Stimulated activated CD4-positive, alpha-beta T cell treated with anti-CD3 and anti-CD28 coated beads, Interleukin-12 subunit alpha, Interleukin-12 subunit beta, amount 100 ng/mL, for 48 hours (primary cell): ENCODE measurements around the gene PTPRB.

Experiments
- DNase-seq, 3 donors: peaks; one replicate each; pipeline ENCODE4 v3.0.0-alpha.2; 2020; ENCODE audit warnings: low read depth in 2 of 3, low spot score in 1 of 3

The PTPRB gene

DNA sequence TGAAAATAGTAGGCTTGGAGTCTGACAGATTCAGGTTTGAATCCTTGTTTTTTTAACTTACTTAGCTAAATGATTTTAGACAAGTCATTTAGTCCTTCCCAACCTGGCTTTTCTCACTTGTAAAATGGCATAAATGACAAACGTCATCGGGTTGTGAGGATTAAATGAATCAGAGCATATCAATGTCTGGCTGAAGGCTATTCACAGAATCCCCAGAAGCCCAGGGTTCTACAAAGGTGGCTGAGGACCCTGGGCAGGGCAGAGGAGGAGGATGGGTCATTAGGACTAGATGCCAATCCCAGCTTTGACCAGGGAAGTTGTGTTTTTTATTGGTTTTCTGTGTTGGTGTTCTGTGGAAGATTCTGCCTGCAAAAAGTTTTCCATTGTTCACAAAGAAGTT lies 7.6 kb upstream of the PTPRB start:
- no peak for DNase-seq

DNA sequence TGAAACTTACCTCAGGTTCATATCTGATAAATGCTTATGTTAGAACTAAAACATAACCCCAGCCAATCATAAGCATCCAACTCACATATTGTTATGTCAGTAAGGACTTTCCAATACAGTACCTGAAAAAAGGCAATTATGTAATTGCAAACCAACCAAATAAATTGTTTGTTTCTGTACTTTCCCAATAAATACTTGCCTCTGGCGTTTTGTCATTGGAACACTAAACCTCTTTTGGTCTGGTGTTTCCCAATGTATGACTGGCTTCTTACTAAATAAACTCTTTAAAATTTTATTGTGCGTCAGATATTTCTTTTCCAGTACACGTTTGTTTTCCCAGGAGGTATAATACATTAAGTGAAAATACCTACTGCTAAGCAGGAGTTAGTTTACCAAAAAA lies 6.7 kb upstream of the PTPRB start:
- no peak for DNase-seq

GRCh38 chr12:70641691-70642090 lies 4.5 kb upstream of the PTPRB start:
- no peak for DNase-seq

DNA sequence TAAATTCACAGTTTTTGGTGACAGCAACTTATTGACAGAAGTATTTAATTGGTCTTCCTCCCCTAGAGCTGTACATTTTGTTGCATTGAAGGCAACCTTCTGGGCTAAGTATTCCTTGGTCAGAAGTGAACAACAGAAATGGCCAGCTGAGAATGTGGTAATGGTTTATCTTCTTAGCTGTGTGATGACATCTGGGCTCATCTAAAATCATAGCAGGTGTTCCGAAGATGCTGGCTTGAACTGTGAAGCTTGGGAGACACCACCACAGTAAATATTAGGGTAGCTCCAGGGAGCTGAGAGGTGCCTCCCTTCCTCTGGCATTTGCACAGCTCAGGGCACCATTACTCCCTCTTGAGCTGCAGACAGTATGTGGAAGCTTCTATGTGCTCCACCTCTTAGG lies 3.7 kb upstream of the PTPRB start:
- DNase-seq, result no peak

DNA sequence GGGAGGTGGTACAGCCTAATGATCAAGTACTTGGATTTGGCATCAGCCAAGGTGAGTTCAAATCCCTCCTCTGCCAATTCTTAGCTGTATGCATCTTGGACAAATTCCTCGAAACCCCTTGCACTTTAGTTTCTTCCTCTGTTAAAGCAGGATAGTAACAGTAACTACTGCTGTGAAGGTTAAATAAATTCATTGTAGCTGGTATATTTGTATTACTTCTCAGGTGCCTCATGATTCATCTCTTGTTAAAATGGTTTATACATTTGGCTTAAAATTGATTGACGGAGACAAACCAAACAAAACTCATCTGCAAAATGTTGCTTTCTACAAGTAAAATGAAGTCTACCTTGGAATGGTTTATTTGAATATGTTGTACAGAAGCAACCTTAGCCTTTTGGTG lies 2.3 kb upstream of the PTPRB start:
- no peak for DNase-seq

DNA sequence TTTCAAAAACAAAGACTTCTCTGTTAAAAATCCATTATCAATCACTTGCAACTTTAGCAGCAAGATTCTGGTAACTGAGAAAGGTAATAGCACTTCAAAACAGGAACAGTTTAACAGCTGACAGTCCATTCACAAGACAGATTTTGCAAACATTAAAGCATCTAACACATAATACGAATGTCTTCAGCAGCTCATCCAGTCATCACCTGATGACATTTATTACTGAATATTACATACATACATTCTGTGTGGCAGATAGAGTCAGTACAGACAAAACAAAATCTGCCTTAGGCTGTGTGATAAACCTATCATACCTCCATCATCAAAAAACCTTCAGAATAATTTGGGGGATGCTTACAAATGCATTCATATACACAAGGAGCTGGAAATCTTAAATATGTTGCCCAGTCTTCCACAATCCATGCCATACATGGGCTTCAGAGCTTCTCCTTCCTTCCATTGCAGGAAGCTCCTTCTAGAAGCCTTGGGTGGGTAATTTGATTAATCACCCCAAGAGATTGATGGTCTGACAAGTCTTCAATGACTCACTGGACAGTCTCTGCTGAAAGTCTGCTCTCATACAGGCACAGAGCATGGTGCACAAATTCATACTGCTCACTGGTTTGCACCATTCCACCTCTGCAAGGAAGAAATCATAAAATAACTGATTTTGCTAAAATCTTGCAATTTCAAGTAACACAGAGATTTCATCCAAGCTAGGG lies 1.6 kb upstream of the PTPRB start:
- no peak for DNase-seq

DNA sequence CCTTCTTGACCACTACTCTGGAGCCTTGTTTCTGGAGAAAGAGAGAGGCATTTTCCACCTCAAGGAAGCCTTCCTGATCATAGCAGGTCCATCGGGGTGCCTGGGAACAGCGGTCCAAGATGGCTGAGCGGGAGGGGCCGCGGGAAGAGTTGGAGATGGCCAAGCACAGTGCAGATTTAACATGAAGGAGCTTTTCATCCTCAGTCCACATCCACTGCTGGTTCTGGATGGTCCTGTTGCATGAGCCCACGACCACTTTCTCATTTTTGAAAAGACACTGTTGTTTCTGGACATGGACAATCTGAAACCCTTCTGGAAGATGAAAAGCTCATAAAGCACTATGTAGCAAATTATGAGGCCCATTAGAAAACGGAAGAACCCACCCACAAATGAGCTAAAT lies 1.5 kb downstream of the PTPRB start:
- no peak for DNase-seq

GRCh38 chr12:70628701-70629480 lies 8.3 kb downstream of the PTPRB start:
- DNase-seq, result no peak

DNA sequence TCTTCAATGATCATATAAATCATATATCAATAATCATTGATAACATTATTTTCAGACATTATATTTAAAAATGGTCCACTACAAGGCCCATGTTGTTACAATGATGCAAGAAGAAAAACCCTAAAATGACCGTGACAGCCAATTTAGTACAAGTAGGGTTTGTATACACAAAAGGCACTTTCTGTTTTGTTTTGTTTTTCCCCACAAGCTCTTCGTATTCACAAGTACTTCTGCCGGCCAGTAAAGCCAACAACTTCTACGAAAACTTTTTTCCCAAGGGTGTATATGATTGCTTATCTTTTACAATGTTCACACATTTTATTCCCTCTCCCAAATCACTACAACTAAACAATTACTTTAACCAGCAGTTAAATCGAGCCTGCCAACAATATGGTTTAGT lies 9.6 kb downstream of the PTPRB start:
- no peak for DNase-seq

GRCh38 chr12:70626180-70626579 lies 11.0 kb downstream of the PTPRB start:
- no peak for DNase-seq

DNA sequence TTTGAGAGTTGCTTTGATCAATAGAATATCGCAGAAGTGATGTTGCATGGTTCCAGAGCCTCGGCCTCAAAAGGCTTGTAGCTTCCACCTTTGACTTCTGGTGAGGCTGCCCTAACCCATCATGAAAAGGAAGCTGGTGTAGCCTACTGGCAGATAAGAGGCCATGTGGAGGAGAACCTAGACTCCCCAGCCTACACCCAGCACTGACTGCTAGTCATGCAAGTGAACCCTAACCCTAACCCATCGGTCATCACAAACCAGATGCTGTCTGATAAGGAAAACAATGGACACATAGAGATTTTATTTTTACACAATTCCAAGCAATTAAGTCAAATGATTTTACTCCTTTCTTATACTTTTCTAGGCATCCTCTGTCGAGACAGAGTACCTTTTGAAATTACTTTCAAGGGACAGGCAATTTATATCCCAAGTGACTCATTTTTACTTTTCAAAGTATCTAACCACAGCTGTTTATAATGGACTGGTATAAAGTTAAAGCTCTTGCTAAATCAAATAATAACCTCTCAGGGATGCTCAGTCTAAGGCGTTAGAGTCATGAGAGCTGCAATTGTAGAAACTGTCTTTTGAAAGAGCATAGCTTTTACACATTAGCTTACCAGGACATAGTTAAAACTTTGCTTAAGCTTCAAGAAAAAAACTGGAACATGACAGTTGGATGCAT lies 17.6 kb downstream of the PTPRB start:
- no peak for DNase-seq

GRCh38 chr12:70618371-70618770 lies 18.9 kb downstream of the PTPRB start:
- DNase-seq, result no peak

DNA sequence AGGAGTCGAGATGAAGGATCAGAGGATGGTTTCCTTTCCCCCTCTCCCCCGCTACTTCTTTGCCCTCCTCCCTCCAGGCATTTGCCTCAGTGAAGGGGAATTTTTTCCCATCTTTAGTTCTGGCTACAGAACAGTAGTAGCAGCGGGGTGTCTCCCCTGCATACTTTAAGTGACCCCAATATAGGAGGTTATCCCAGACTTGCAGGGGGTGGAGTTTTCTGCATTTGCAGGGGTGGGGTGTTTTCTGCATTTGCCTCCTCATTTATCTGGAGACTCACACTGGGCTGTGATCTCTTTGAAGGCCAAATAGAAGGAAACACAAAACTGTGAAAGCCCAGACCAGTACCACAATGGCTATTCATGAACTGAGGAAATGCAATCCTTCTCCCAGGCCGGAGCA lies 19.8 kb downstream of the PTPRB start:
- DNase-seq, result no peak

DNA sequence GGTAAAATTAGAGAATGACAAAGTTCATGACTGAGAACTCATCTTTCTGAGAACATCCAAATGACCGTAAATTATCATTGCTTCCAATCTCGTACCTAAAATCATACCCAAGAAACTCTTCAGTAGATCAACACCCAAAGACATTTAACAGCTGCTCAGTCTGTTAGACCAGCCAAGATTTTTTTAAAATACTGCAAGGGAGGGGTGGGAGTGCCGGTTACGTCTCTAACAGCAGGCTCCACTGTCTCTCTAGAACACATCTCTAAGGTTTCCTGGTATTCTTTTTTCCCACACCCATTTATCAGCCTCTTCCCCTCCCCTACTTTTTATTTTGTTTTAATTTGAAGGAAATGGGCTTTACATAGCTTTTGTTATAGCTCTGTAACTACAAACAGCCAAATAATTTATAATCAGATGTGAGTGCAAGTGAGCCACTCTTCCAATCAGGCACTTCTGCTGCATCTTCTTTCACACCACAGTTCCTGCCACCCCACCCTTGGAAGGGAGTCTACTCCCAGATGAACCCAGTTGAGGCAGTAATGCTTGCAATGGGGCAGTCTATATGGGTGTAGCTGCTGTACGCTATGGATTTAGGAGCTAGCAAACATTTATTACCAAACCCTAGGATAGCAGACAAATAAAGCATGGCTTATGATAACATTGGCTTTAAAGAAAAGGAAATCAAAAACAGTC lies 21.9 kb downstream of the PTPRB start:
- DNase-seq, result no peak

DNA sequence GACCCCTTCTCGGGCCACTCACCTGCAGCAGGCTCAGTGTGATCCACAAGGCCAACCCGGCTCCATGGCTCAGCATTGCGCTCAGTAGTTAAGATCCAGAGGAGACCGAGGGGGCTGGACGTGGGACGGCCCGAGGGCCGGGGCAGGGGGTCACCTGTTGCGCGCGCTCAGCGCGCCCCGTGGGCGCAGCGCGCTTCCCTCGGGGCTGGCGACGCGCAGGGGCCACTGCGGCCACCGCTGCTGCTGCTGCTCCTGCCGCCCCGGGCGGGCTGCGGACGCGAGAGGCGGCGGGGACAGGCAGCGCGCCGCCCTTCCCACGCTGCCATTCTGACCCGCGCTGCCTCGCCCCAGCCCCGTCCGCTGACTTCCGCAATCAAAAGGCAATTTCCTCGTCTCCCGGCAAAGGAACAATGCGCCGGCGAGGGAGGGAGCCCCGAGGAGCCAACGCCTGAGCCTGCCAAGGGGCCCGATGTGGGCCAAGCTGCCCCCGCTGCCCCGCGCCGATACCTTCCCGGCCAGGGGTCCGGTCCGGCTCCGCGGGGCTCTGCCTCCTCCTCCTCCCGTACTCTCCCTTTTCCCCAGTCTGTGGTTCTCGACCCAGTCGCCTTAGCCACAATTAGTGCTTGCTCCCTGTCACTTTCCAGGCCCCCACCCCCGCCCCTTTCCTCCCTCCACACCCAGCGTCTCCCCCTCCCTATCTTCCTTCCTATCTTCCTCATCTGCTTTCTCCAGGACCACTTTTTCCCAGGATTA lies 27.3 kb downstream of the PTPRB start:
- no peak for DNase-seq

GRCh38 chr12:70609203-70609602 lies 28.0 kb downstream of the PTPRB start:
- no peak for DNase-seq

GRCh38 chr12:70608184-70608583 lies 29.0 kb downstream of the PTPRB start:
- DNase-seq, result no peak

DNA sequence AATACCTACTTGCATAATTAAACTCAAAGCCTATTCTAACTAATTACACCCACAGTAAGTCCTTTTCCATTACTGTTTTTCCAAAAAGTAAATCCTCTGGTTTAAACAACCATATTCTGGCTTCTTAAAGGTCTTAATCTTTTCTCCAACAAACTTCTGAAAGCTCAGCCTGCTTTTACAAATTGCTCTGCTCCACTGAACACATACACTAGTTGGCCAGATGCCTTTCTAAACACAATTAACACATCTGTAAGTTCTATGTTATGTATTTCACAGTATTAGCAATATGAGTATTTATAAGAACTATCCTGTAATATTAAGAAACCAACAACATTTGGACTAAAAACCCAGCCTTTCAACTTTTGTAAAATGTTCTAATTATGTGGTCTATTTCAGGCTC lies 30.1 kb downstream of the PTPRB start:
- no peak for DNase-seq

- DNase-seq, result no peak
Measured at GRCh38 chr12:70605976-70606375, 31.3 kb downstream of the PTPRB start.

GRCh38 chr12:70604662-70605061 lies 32.6 kb downstream of the PTPRB start:
- DNase-seq, result no peak

- no peak for DNase-seq
Measured at GRCh38 chr12:70603044-70603443, 34.2 kb downstream of the PTPRB start.
